Adrenal gland (tissue), 12 donors: ENCODE data around the gene STIM1. TPM values are rescaled to one million over a fixed set of nuclear protein-coding genes. Genes with fewer than 3 reads are reported as not detected.
"Not testable (repeated sequence)": the region's sequence is repeated elsewhere in the genome, so short reads cannot be mapped to it uniquely, and the experiment has no call there.

Source experiments
- DNase-seq, 7 donors: peaks; one replicate each; pipeline ENCODE4 v3.0.0-alpha.2; 2019 to 2020
- H3K27ac ChIP-seq, 5 donors: fragments of 200-600 bp; sonication (generic) in 4 of 5; 1 replicate in 3 of 5; 2 replicates in 2 of 5; pipeline versions ENCODE4 v1.5.1 to v1.8.0; 2016 to 2020; ENCODE audit warnings: mild to moderate bottlenecking in 1 of 5
- H3K27me3 ChIP-seq: fragments of 200-600 bp; 2 replicates; pipeline ENCODE4 v1.8.0; 2021
- H3K36me3 ChIP-seq, 2 donors: fragments of 200-600 bp; replicated peaks in 1 of 2; 1 replicate in 1 of 2; 2 replicates in 1 of 2; pipeline versions ENCODE4 v1.5.1 to v1.8.0; 2018 to 2022
- H3K4me1 ChIP-seq, 2 donors: fragments of 200-600 bp; replicated peaks in 1 of 2; 1 replicate in 1 of 2; 2 replicates in 1 of 2; pipeline versions ENCODE4 v1.5.1 to v1.8.0; 2018 to 2021
- H3K4me3 ChIP-seq, 4 donors: fragments of 200-600 bp; sonication (generic) in 3 of 4; one replicate each; pipeline ENCODE4 v1.5.1; 2016 to 2018
- H3K9me3 ChIP-seq, 3 donors: fragments of 200-600 bp; sonication (generic) in 1 of 3; replicated peaks in 1 of 3; 1 replicate in 2 of 3; 2 replicates in 1 of 3; pipeline versions ENCODE4 v1.5.1 to v1.8.0; 2016 to 2021
- CTCF ChIP-seq, 6 experiments: fragments of 450-650 bp in 4 of 6; fragments of 200-600 bp in 2 of 6; sonication (generic) in 1 of 6; IDR thresholded peaks; 1 replicate in 5 of 6; 2 replicates in 1 of 6; pipeline versions ENCODE4 v1.5.1 to v1.8.0; 2016 to 2021; ENCODE audit warnings: antibody characterized with exemption in 6 of 6, mild to moderate bottlenecking in 2 of 6, moderate library complexity in 1 of 6
- POLR2A ChIP-seq, 2 donors: fragments of 450-650 bp; IDR thresholded peaks; one replicate each; pipeline ENCODE4 v1.6.1; 2017; ENCODE audit warnings: antibody characterized with exemption in 2 of 2, mild to moderate bottlenecking in 2 of 2, moderate library complexity in 1 of 2
- WGBS, 4 donors: extraction: QIAGEN DNeasy Blood & Tissue Kit in 2 of 4; methylation state at CpG; one replicate each; pipeline versions ENCODE4 v1.1.5 to v1.1.7; 2013 to 2017; 5-methylcytosine and 5-hydroxymethylcytosine counted together
- intact Hi-C, 2 donors: fragments of 100-400 bp; cut with DNase I; formaldehyde crosslinking; loops; one replicate each; pipeline versions ENCODE4 v1.14.1 to v1.15.0; 2022 to 2023
- polyA plus RNA-seq, 3 donors: library from polyadenylated mRNA; stranded (reverse); fragments of 200-250 nt in 2 of 3; fragments of 350-450 nt in 1 of 3; fragmentation: Illumina TruSeq in 1 of 3; extraction: RNeasy Lipid Tissue Mini Kit (QIAGEN cat#74804) in 1 of 3; gene quantifications; one replicate each; pipeline ENCODE4 v1.2.3, GENCODE V29; 2013 to 2014
- total RNA-seq, 9 donors: library from RNA; depleted of rRNA in 4 of 9; stranded (reverse); fragments of >200 nt in 4 of 9; fragments of 120-200 nt in 1 of 9; fragmentation: NEBNext Ultra II Directional in 1 of 9; extraction: Animal tissue kit (Norgen Biotek cat#: 25700) in 1 of 9; gene quantifications; one replicate each; pipeline versions ENCODE4 v1.1.0 to v1.2.4, GENCODE V29; 2013 to 2023
- donor health status: healthy with polysubstance abuse.
- donor health status: Bipolar disorder and iron deficiency.
- donor health status: DM: yes; HTN: yes; CAD: no.
- donor health status: DM: no; HTN: no; CAD: no.
- donor health status: DM: no; HTN: no; CAD: no.
- donor health status: DM: yes; HTN: yes; CAD: no.

The STIM1 gene
- total and polyA plus RNA-seq, 12 donors, result 7.8 to 44.1 (median 32.5) TPM

- Histone ChIP-seq H3K27ac (no peak overlapping the region), H3K9me3 (no peaks in the 10 kb centered on the region), H3K36me3 (no peaks in the 10 kb centered on the region), H3K27me3 (no peaks in the 10 kb centered on the region), H3K4me1 (peaks cover 6 to 7% of the 10 kb centered on the region in 2 donors), H3K4me3 (no peak overlapping the region)
- TF ChIP-seq POLR2A (IDR thresholded peaks at IDR 0.05), result no peak
- no peak for TF ChIP-seq CTCF (IDR thresholded peaks at IDR 0.05)
- WGBS, 4 donors, result 93 to 100% (median 100%) methylated on average over 1 of the region's 1 CpG
- no peak for DNase-seq
- intact Hi-C loops, result no loop called here
Measured at GRCh38 chr11:3809624-3809928, 45.9 kb upstream of the STIM1 start.

- Histone ChIP-seq H3K27ac (no peak overlapping the region), H3K4me1 (peaks cover 6 to 7% of the 10 kb centered on the region in 2 donors), H3K27me3 (no peaks in the 10 kb centered on the region), H3K36me3 (no peaks in the 10 kb centered on the region), H3K9me3 (no peaks in the 10 kb centered on the region), H3K4me3 (no peak overlapping the region)
- intact Hi-C loops, result no loop called here
- 67 to 87% (median 85%) methylated on average over 1 to 3 of the region's 3 CpGs for WGBS, 4 donors
- DNase-seq, result no peak
- no peak for TF ChIP-seq POLR2A (IDR thresholded peaks at IDR 0.05)
- no peak for TF ChIP-seq CTCF (IDR thresholded peaks at IDR 0.05)
Measured at GRCh38 chr11:3810446-3810845, 45.0 kb upstream of the STIM1 start.

DNA sequence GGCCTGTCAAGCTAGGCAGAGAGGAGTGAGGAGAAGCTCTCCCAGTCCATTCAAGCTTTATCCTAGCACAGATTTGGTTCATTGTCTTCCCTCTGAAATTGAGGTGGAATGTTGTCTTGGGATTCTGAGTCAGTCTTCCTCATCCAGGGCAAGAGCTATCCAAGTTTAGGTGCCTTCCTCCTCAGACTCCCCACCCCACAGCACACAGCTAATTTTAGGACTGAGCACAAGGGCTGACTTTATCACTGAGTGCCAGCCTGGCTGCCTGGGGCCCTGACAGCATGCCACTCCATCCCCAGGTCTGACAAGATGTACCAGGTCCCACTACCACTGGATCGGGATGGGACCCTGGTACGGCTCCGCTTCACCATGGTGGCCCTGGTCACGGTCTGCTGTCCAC is 44.5 kb upstream of the STIM1 start:
- WGBS, 4 donors, result 97 to 100% (median 98%) methylated on average over 4 of the region's 4 CpGs
- DNase-seq, result no peak
- no peaks in the 10 kb centered on the region for H3K27me3 ChIP-seq
- no peak overlapping the region for H3K4me3 ChIP-seq
- no peak overlapping the region for H3K27ac ChIP-seq
- H3K9me3 ChIP-seq, result no peaks in the 10 kb centered on the region
- no peaks in the 10 kb centered on the region for H3K36me3 ChIP-seq
- intact Hi-C loops, result no loop called here
- H3K4me1 ChIP-seq, result peaks cover 6 to 7% of the 10 kb centered on the region in 2 donors
- TF ChIP-seq CTCF (IDR thresholded peaks at IDR 0.05), result no peak
- no peak for TF ChIP-seq POLR2A (IDR thresholded peaks at IDR 0.05)

- DNase-seq, H3K4me1 ChIP-seq, H3K27me3 ChIP-seq, H3K36me3 ChIP-seq, H3K9me3 ChIP-seq, intact Hi-C loops, H3K27ac ChIP-seq, H3K4me3 ChIP-seq: not testable (repeated sequence)
- 87 to 99% (median 95%) methylated on average over 5 of the region's 5 CpGs for WGBS, 4 donors
Measured at GRCh38 chr11:3814832-3815231, 40.6 kb upstream of the STIM1 start.

GRCh38 chr11:3815845-3816244 is 39.6 kb upstream of the STIM1 start:
- intact Hi-C loops, result no loop called here
- Histone ChIP-seq H3K9me3 (no peaks in the 10 kb centered on the region), H3K27me3 (no peaks in the 10 kb centered on the region), H3K4me3 (no peak overlapping the region), H3K4me1 (no peaks in the 10 kb centered on the region), H3K36me3 (no peaks in the 10 kb centered on the region), H3K27ac (no peak overlapping the region)
- TF ChIP-seq CTCF (IDR thresholded peaks at IDR 0.05) (no peak), POLR2A (IDR thresholded peaks at IDR 0.05) (no peak)
- DNase-seq, result no peak
- WGBS, 4 donors, result 36 to 78% (median 76%) methylated on average over 2 to 4 of the region's 4 CpGs
